Fibroblast of lung (primary cell): Measurements from ENCODE around the gene KRT16. TPM values are rescaled to one million over a fixed set of nuclear protein-coding genes. Genes with fewer than 3 reads are reported as not detected.
"Not testable (repeated sequence)": the region's sequence is repeated elsewhere in the genome, so short reads cannot be mapped to it uniquely, and the experiment has no call there.

Experiments
- DNase-seq, 2 donors: peaks; one replicate each; pipeline versions ENCODE4 v3.0.0 to v3.0.0-alpha.2; 2010; ENCODE audit warnings: low read depth in 2 of 2
- H2AFZ ChIP-seq: 2 replicates; pipeline ENCODE4 v1.5.1; 2012; ENCODE audit warnings: low read length, control low read depth, inconsistent platforms
- H3K27ac ChIP-seq: 2 replicates; pipeline ENCODE4 v1.5.1; 2011; ENCODE audit warnings: low read length, control low read depth; ENCODE audit not compliant: insufficient read depth
- H3K27me3 ChIP-seq: 2 replicates; pipeline ENCODE4 v1.5.1; 2011; ENCODE audit warnings: mild to moderate bottlenecking, low read length; ENCODE audit not compliant: control insufficient read depth, insufficient read depth
- H3K36me3 ChIP-seq: 2 replicates; pipeline ENCODE4 v1.5.1; 2011; ENCODE audit warnings: low read length; ENCODE audit not compliant: control insufficient read depth, insufficient read depth
- H3K4me1 ChIP-seq: 2 replicates; pipeline ENCODE4 v1.5.1; 2011; ENCODE audit warnings: low read length; ENCODE audit not compliant: control insufficient read depth, insufficient read depth; ENCODE audit errors: extremely low read depth
- H3K4me2 ChIP-seq: 2 replicates; pipeline ENCODE4 v1.5.1; 2011; ENCODE audit warnings: low read length, control low read depth; ENCODE audit not compliant: insufficient read depth; ENCODE audit errors: extremely low read depth
- H3K4me3 ChIP-seq, 4 experiments: fragments of 200-600 bp in 1 of 4; sonication (generic) in 1 of 4; replicated peaks in 1 of 4; 2 replicates each; pipeline ENCODE4 v1.5.1; 2011 to 2016; ENCODE audit warnings: low read length in 4 of 4, low read depth in 3 of 4, mild to moderate bottlenecking in 3 of 4, control low read depth in 2 of 4, inconsistent platforms in 1 of 4, mixed read lengths in 1 of 4; ENCODE audit not compliant: insufficient read depth in 1 of 4; ENCODE audit errors: control extremely low read depth in 1 of 4
- H3K79me2 ChIP-seq: 2 replicates; pipeline ENCODE4 v1.5.1; 2012; ENCODE audit warnings: mild to moderate bottlenecking, low read length, inconsistent platforms; ENCODE audit not compliant: control insufficient read depth, insufficient read depth
- H3K9ac ChIP-seq: 2 replicates; pipeline ENCODE4 v1.5.1; 2011; ENCODE audit warnings: mild to moderate bottlenecking, low read length, control low read depth; ENCODE audit not compliant: insufficient read depth
- H3K9me3 ChIP-seq: 2 replicates; pipeline ENCODE4 v1.5.1; 2012; ENCODE audit warnings: low read depth, low read length; ENCODE audit not compliant: control insufficient read depth, insufficient read depth
- H4K20me1 ChIP-seq: 2 replicates; pipeline ENCODE4 v1.5.1; 2011; ENCODE audit warnings: low read length; ENCODE audit not compliant: control insufficient read depth, insufficient read depth; ENCODE audit errors: extremely low read depth
- EZH2 ChIP-seq: IDR thresholded peaks from 2 replicates; pipeline ENCODE4 v1.5.1; 2012; ENCODE audit warnings: low read length, control low read depth, mild to moderate bottlenecking; ENCODE audit errors: missing control alignments
- polyA plus RNA-seq, 2 donors: library from polyadenylated mRNA; depleted of rRNA in 1 of 2; stranded (reverse) in 1 of 2; unstranded in 1 of 2; fragments of >200 nt; gene quantifications; 2 replicates each; pipeline ENCODE4 v1.2.1, GENCODE V29; 2011 to 2012; ENCODE audit warnings: missing spikeins in 1 of 2
- total RNA-seq: library from RNA; depleted of rRNA; stranded (reverse); fragments of >200 nt; gene quantifications from 2 replicates; pipeline ENCODE4 v1.2.1, GENCODE V29; 2014
- TF ChIP-seq, protein P1 (sequence below), 2 donors: IDR thresholded peaks in 1 of 2; conservative IDR thresholded peaks in 1 of 2; 1 replicate in 1 of 2; 2 replicates in 1 of 2; pipeline ENCODE4 v1.5.1; 2011 to 2012; ENCODE audit warnings: low read length in 2 of 2, control low read depth in 1 of 2, inconsistent platforms in 1 of 2, low read depth in 1 of 2, mild to moderate bottlenecking in 1 of 2

KRT16 gene
- total and polyA plus RNA-seq, 2 donors (not counting 1 experiment from before 2014, with no cell fraction given), result 0.09 TPM; not detected in 1

- Histone ChIP-seq H3K4me3 (no peak overlapping the region), H3K79me2 (no peaks in the 10 kb centered on the region), H3K27ac (no peak overlapping the region), H3K4me2 (no peak overlapping the region), H3K27me3 (peaks cover 5% of the 10 kb centered on the region), H3K36me3 (no peaks in the 10 kb centered on the region), H3K9me3 (no peaks in the 10 kb centered on the region), H3K4me1 (no peaks in the 10 kb centered on the region), H2AFZ (no peak overlapping the region), H4K20me1 (no peaks in the 10 kb centered on the region), H3K9ac (no peak overlapping the region)
- DNase-seq, result peak in 1 of 2 donors; percentile 56
- TF ChIP-seq, protein P1, sequence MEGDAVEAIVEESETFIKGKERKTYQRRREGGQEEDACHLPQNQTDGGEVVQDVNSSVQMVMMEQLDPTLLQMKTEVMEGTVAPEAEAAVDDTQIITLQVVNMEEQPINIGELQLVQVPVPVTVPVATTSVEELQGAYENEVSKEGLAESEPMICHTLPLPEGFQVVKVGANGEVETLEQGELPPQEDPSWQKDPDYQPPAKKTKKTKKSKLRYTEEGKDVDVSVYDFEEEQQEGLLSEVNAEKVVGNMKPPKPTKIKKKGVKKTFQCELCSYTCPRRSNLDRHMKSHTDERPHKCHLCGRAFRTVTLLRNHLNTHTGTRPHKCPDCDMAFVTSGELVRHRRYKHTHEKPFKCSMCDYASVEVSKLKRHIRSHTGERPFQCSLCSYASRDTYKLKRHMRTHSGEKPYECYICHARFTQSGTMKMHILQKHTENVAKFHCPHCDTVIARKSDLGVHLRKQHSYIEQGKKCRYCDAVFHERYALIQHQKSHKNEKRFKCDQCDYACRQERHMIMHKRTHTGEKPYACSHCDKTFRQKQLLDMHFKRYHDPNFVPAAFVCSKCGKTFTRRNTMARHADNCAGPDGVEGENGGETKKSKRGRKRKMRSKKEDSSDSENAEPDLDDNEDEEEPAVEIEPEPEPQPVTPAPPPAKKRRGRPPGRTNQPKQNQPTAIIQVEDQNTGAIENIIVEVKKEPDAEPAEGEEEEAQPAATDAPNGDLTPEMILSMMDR (conservative IDR thresholded peaks at IDR 0.05 in 1 of 2, IDR thresholded peaks at IDR 0.05 in 1 of 2; ENCODE audit: low read depth in 1 of 2, low read length in 2 of 2), result no peak
- TF ChIP-seq EZH2, result no peak
Measured at GRCh38 chr17:41625602-41626001, 13.0 kb upstream of the KRT16 start.

GRCh38 chr17:41624208-41625101 is 11.9 kb upstream of the KRT16 start, which contains the start of gene KRT17:
Gene KRT17, minus strand, starts transcription at chr17:41624575. Its CDS starts 66 bp downstream, at chr17:41624509.
- Histone ChIP-seq H3K27ac (no peak within 1 kb of the TSS), H3K9me3 (no peaks in the 10 kb centered on the region), H3K4me3 (no peak within 1 kb of the TSS), H3K4me1 (no peaks in the 10 kb centered on the region), H2AFZ (no peak within 1 kb of the TSS), H3K36me3 (no peaks in the 10 kb centered on the region), H3K9ac (no peak within 1 kb of the TSS), H3K4me2 (no peak within 1 kb of the TSS), H3K27me3 (peaks cover 5% of the 10 kb centered on the region), H4K20me1 (no peaks in the 10 kb centered on the region), H3K79me2 (no peaks in the 10 kb centered on the region)
- DNase-seq, result peak in 1 of 2 donors; percentile 45
- TF ChIP-seq EZH2, result no peak
- TF ChIP-seq, protein P1 (conservative IDR thresholded peaks at IDR 0.05 in 1 of 2, IDR thresholded peaks at IDR 0.05 in 1 of 2; ENCODE audit: low read depth in 1 of 2, low read length in 2 of 2), result no peak

- H3K9me3 ChIP-seq, H2AFZ ChIP-seq, H3K36me3 ChIP-seq, H3K27me3 ChIP-seq, H3K4me2 ChIP-seq, H3K9ac ChIP-seq, H4K20me1 ChIP-seq, DNase-seq, H3K4me1 ChIP-seq, H3K79me2 ChIP-seq, H3K27ac ChIP-seq, H3K4me3 ChIP-seq: not testable (repeated sequence)
Measured at GRCh38 chr17:41623184-41623861, 10.8 kb upstream of the KRT16 start.

GRCh38 chr17:41622340-41623183 is 10.0 kb upstream of the KRT16 start:
- not testable (repeated sequence) for H3K27ac ChIP-seq, H3K4me2 ChIP-seq, H4K20me1 ChIP-seq, H3K79me2 ChIP-seq, DNase-seq, H3K27me3 ChIP-seq, H3K36me3 ChIP-seq, H2AFZ ChIP-seq, H3K4me3 ChIP-seq, H3K9ac ChIP-seq, H3K4me1 ChIP-seq, H3K9me3 ChIP-seq
